SU-DHL-6 (cell line): Measurements from ENCODE around the gene CHI3L2.

Experiments
- CTCF ChIP-seq: fragments of 200-600 bp; sonication (generic); IDR thresholded peaks from one replicate; pipeline ENCODE4 v1.5.1; 2017; ENCODE audit warnings: antibody characterized with exemption, mild to moderate bottlenecking, low read length, moderate library complexity; ENCODE audit not compliant: insufficient read depth, poor library complexity, severe bottlenecking
- EZH2phosphoT487 ChIP-seq: fragments of 200-600 bp; sonication (generic), shearing (Covaris generic); conservative IDR thresholded peaks from 2 replicates; pipeline ENCODE4 v1.6.1; 2018; ENCODE audit warnings: mild to moderate bottlenecking, antibody characterized with exemption, low read length, moderate library complexity, mixed read lengths

DNA sequence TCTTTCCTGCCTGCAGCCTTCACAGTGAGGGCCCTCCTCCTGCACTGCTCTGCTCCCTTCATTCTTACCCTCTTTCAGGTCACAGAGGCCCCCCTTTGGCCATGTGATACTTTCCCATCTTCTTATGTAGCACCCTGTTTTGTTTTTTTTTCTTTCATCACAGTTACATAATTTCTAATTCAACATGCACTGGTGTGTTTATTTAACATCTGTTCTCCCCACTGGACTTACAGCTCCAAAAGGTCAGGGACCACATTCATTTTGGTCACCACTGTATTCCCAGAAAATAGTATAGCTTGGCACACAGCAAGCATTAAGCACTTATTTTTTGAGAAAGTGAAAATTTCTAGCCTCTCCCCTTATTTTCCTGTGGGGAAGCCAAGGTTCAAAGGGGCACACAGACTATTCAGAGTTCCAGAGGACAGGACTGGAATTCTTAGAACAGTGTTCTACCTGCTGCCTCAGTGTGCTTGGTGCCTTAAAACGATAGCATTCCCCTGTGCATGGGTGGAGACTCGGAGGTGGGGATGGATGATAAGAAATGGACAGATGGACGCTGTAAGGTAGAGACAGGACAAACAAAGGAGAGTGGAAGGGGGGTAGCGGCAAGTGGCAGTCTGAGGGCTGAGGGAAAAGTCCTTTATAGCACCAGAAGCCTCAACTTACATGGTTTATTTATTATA, 32.4 kb upstream of the CHI3L2 start:
- TF ChIP-seq CTCF: no peak
- TF ChIP-seq EZH2phosphoT487: no peak
